Islet of Langerhans (tissue), 1 donor: Measurements from ENCODE around the gene RGCC.

Source experiments
- FAIRE-seq: peaks from one replicate; lab custom pipeline; 2011; peaks lifted over from hg19 to GRCh38; lab: Jason Lieb, UNC

The RGCC gene

GRCh38 chr13:41520016-41520659 lies 62.8 kb downstream of the RGCC start:
- no peak for FAIRE-seq
